MM.1S (cell line): ENCODE results near the gene CD46.

Experiments used
- CTCF ChIP-seq: fragments of 300-600 bp; sonication (generic); IDR thresholded peaks from 2 replicates; pipeline ENCODE4 v1.5.1; 2016; ENCODE audit warnings: antibody characterized with exemption, low read length, mixed read lengths
- EZH2 ChIP-seq: fragments of 300-600 bp; sonication (generic); optimal IDR thresholded peaks from 2 replicates; pipeline ENCODE3; 2017; ENCODE audit warnings: low read depth, mild to moderate bottlenecking, antibody characterized with exemption, low read length, mixed read lengths

GRCh38 chr1:207789386-207789785, 37.5 kb downstream of the CD46 start:
- no peak for TF ChIP-seq CTCF
- TF ChIP-seq EZH2: no peak
